HEK293 (cell line): ENCODE results near the gene KIF5A.

ENCODE experiments used
- CTCF ChIA-PET: fragments of 350-600 bp; formaldehyde crosslinking; extraction: SDS; loops from one replicate; lab custom pipeline; 2021; ENCODE audit warnings: antibody characterized with exemption; lab: Yijun Ruan, JAX
- POLR2A ChIA-PET: fragments of 300-600 bp; formaldehyde crosslinking; extraction: SDS; loops from one replicate; lab custom pipeline; 2020; ENCODE audit warnings: antibody characterized with exemption, inconsistent platforms; lab: Yijun Ruan, JAX
- H3K27ac ChIP-seq: fragments of 200-500 bp; sonication (Bioruptor generic); 2 replicates; pipeline ENCODE4 v1.5.1; 2014; ENCODE audit warnings: low read depth, low read length, control low read depth, inconsistent platforms; ENCODE audit errors: extremely low read depth
- H3K36me3 ChIP-seq, 2 experiments: fragments of 200-500 bp in 1 of 2; sonication (Bioruptor generic) in 1 of 2; 1 replicate in 1 of 2; 2 replicates in 1 of 2; pipeline ENCODE4 v1.5.1; 2014 to 2017; ENCODE audit warnings: inconsistent platforms in 2 of 2, low read length in 2 of 2; ENCODE audit not compliant: control insufficient read depth in 2 of 2, insufficient read depth in 1 of 2
- H3K4me1 ChIP-seq: fragments of 200-500 bp; sonication (Bioruptor generic); 2 replicates; pipeline ENCODE4 v1.5.1; 2014; ENCODE audit warnings: mild to moderate bottlenecking, low read length, inconsistent platforms; ENCODE audit not compliant: control insufficient read depth, insufficient read depth
- H3K4me3 ChIP-seq: 2 replicates; pipeline ENCODE4 v1.5.1; 2011; ENCODE audit warnings: low read depth, mild to moderate bottlenecking, control low read depth, low read length, moderate library complexity
- H3K9me3 ChIP-seq: fragments of 200-500 bp; sonication (Bioruptor generic); 2 replicates; pipeline ENCODE4 v1.5.1; 2014; ENCODE audit warnings: low read depth, low read length, inconsistent platforms; ENCODE audit not compliant: control insufficient read depth, insufficient read depth
- EGR2 ChIP-seq: fragments of 450-650 bp; formaldehyde crosslinking; IDR thresholded peaks from 2 replicates; pipeline ENCODE4 v1.5.1; 2016; ENCODE audit warnings: low read depth, missing biosample characterization, missing genetic modification characterization
- FEZF1 ChIP-seq: fragments of 450-650 bp; formaldehyde crosslinking; IDR thresholded peaks from 2 replicates; pipeline ENCODE4 v1.5.1; 2016; ENCODE audit warnings: missing biosample characterization, missing genetic modification characterization
- GLI4 ChIP-seq: fragments of 450-650 bp; formaldehyde crosslinking; IDR thresholded peaks from 2 replicates; pipeline ENCODE4 v1.5.1; 2016; ENCODE audit warnings: missing biosample characterization, missing genetic modification characterization
- IKZF3 ChIP-seq: fragments of 450-650 bp; IDR thresholded peaks from 2 replicates; pipeline ENCODE4 v1.5.0; 2018; ENCODE audit warnings: missing biosample characterization, mild to moderate bottlenecking, missing genetic modification characterization, moderate library complexity
- INSM2 ChIP-seq: fragments of 450-650 bp; formaldehyde crosslinking; IDR thresholded peaks from 2 replicates; pipeline ENCODE4 v1.5.1; 2016; ENCODE audit warnings: missing biosample characterization, missing genetic modification characterization
- KLF16 ChIP-seq: fragments of 450-650 bp; formaldehyde crosslinking; IDR thresholded peaks from 2 replicates; pipeline ENCODE4 v1.5.1; 2017; ENCODE audit warnings: missing biosample characterization, missing genetic modification characterization
- PBX3 ChIP-seq: sonication (generic); formaldehyde crosslinking; IDR thresholded peaks from 2 replicates; pipeline ENCODE4 v1.8.1; 2022; ENCODE audit warnings: mild to moderate bottlenecking, moderate library complexity, missing genetic modification reagents
- PRDM2 ChIP-seq: fragments of 450-650 bp; formaldehyde crosslinking; IDR thresholded peaks from 2 replicates; pipeline ENCODE4 v1.5.1; 2016; ENCODE audit warnings: missing biosample characterization, missing genetic modification characterization, borderline replicate concordance
- SALL2 ChIP-seq: fragments of 450-650 bp; formaldehyde crosslinking; IDR thresholded peaks from 2 replicates; pipeline ENCODE4 v1.5.0; 2017; ENCODE audit warnings: missing biosample characterization, mild to moderate bottlenecking, missing genetic modification characterization, borderline replicate concordance
- YY1 ChIP-seq: fragments of 450-650 bp; formaldehyde crosslinking; IDR thresholded peaks from 2 replicates; pipeline ENCODE4 v1.5.1; 2018; ENCODE audit warnings: missing biosample characterization, missing genetic modification characterization
- ZBTB20 ChIP-seq: fragments of 450-650 bp; formaldehyde crosslinking; IDR thresholded peaks from 2 replicates; pipeline ENCODE4 v1.5.1; 2016; ENCODE audit warnings: missing biosample characterization, missing genetic modification characterization
- ZIC2 ChIP-seq: fragments of 450-650 bp; formaldehyde crosslinking; IDR thresholded peaks from 2 replicates; pipeline ENCODE4 v1.5.1; 2016; ENCODE audit warnings: missing biosample characterization, missing genetic modification characterization
- ZNF10 ChIP-seq: fragments of 450-650 bp; formaldehyde crosslinking; IDR thresholded peaks from 2 replicates; pipeline ENCODE4 v1.5.1; 2017; ENCODE audit warnings: missing biosample characterization, missing genetic modification characterization
- ZNF324 ChIP-seq: fragments of 450-650 bp; formaldehyde crosslinking; IDR thresholded peaks from 2 replicates; pipeline ENCODE4 v1.5.1; 2016; ENCODE audit warnings: missing biosample characterization, missing genetic modification characterization
- ZNF362 ChIP-seq: fragments of 450-650 bp; formaldehyde crosslinking; IDR thresholded peaks from 2 replicates; pipeline ENCODE4 v1.5.1; 2016; ENCODE audit warnings: missing biosample characterization, missing genetic modification characterization
- ZNF501 ChIP-seq: fragments of 450-650 bp; formaldehyde crosslinking; IDR thresholded peaks from 2 replicates; pipeline ENCODE4 v1.5.1; 2016; ENCODE audit warnings: missing biosample characterization, missing genetic modification characterization
- ZNF530 ChIP-seq: fragments of 450-650 bp; formaldehyde crosslinking; IDR thresholded peaks from 2 replicates; pipeline ENCODE4 v1.5.1; 2016; ENCODE audit warnings: low read depth, missing biosample characterization, missing genetic modification characterization
- ZNF560 ChIP-seq: fragments of 450-650 bp; formaldehyde crosslinking; IDR thresholded peaks from 2 replicates; pipeline ENCODE4 v1.5.1; 2017; ENCODE audit warnings: missing biosample characterization, missing genetic modification characterization, borderline replicate concordance
- ZNF600 ChIP-seq: fragments of 450-650 bp; formaldehyde crosslinking; IDR thresholded peaks from 2 replicates; pipeline ENCODE4 v1.5.1; 2016; ENCODE audit warnings: missing biosample characterization, missing genetic modification characterization
- ZNF639 ChIP-seq: fragments of 450-650 bp; formaldehyde crosslinking; IDR thresholded peaks from 2 replicates; pipeline ENCODE4 v1.5.1; 2016; ENCODE audit warnings: missing biosample characterization, missing genetic modification characterization
- ZNF677 ChIP-seq: fragments of 450-650 bp; IDR thresholded peaks from 2 replicates; pipeline ENCODE4 v1.5.0; 2018; ENCODE audit warnings: missing biosample characterization, mild to moderate bottlenecking, missing genetic modification characterization, moderate library complexity
- ZSCAN23 ChIP-seq: fragments of 450-650 bp; formaldehyde crosslinking; IDR thresholded peaks from 2 replicates; pipeline ENCODE4 v1.5.1; 2016; ENCODE audit warnings: missing biosample characterization, missing genetic modification characterization
- ZXDB ChIP-seq: fragments of 450-650 bp; formaldehyde crosslinking; IDR thresholded peaks from 2 replicates; pipeline ENCODE4 v1.5.1; 2016; ENCODE audit warnings: missing biosample characterization, missing genetic modification characterization

The KIF5A gene

GRCh38 chr12:57522011-57522886, 27.6 kb upstream of the KIF5A start, which contains the start of gene MBD6 (continued):
- no peak for TF ChIP-seq ZNF530 (tag by site-specific recombination)
- no peak for TF ChIP-seq PRDM2 (tag by site-specific recombination)
- TF ChIP-seq EGR2 (tag by site-specific recombination) = peak; percentile 47
- no peak for TF ChIP-seq GLI4
- TF ChIP-seq SALL2 (tag by site-specific recombination) = no peak
- peak; percentile 74; the same call in 1 of the 2 replicates for TF ChIP-seq ZNF324 (tag by site-specific recombination)
- TF ChIP-seq ZNF362 (tag by site-specific recombination) = no peak

- Histone ChIP-seq H3K4me1 (peaks cover 13% of the 10 kb centered on the region), H3K27ac (peak overlapping the region; percentile 94), H3K9me3 (no peaks in the 10 kb centered on the region), H3K4me3 (peak overlapping the region; percentile 59), H3K36me3 (peaks cover 0 to 54% of the 10 kb centered on the region in 2 experiments; a peak in 2 of 3 replicates)
- CTCF ChIA-PET = interaction anchor here (0.6 to 1.5 kb wide), 3 partner anchors 59 to 203 kb away, joined by 3 to 6 read pairs (median 3); no protein-coding TSS in a partner anchor
- POLR2A ChIA-PET = interaction anchor here (0.5 to 2.6 kb wide), 9 partner anchors 9 to 222 kb away, joined by 3 to 16 read pairs (median 3); partner anchors contain the start of genes DCTN2, PIP4K2C and TSPAN31
- TF ChIP-seq ZIC2 (tag by site-specific recombination) = peak; percentile 38; the same call in 1 of the 2 replicates
- no peak for TF ChIP-seq KLF16 (tag by site-specific recombination)
- no peak for TF ChIP-seq ZNF677 (tag by site-specific recombination)
- TF ChIP-seq ZXDB (tag by site-specific recombination) = no peak
- TF ChIP-seq PBX3 (CRISPR knock-in tag) = no peak; the same call in 1 of the 2 replicates
- TF ChIP-seq ZNF639 (tag by site-specific recombination) = no peak
- TF ChIP-seq FEZF1 (tag by site-specific recombination) = no peak
- no peak for TF ChIP-seq INSM2 (tag by site-specific recombination)
- 0 out of 2 replicates have a peak, but pooled peaks have one; percentile 32 for TF ChIP-seq ZNF600 (tag by site-specific recombination)
- no peak for TF ChIP-seq YY1 (tag by site-specific recombination)
- no peak for TF ChIP-seq ZBTB20 (tag by site-specific recombination)
- TF ChIP-seq ZNF501 (tag by site-specific recombination) = no peak
- peak; percentile 87 for TF ChIP-seq IKZF3 (tag by site-specific recombination)
- no peak for TF ChIP-seq ZNF560 (tag by site-specific recombination)
- no peak for TF ChIP-seq ZSCAN23
- TF ChIP-seq ZNF10 (tag by site-specific recombination) = no peak
Observed at GRCh38 chr12:57522887-57523705, 26.7 kb upstream of the KIF5A start.
